ENCODE measurements around the gene BCL2L1. TPM values are rescaled to one million over a fixed set of nuclear protein-coding genes. Genes with fewer than 3 reads are reported as not detected.
A peak's percentile ranks its signal among the peaks of the same experiment; 100 is the strongest.

BCL2L1 gene
- total RNA-seq, 1 experiment from 2014 or later = 226 TPM

DNA sequence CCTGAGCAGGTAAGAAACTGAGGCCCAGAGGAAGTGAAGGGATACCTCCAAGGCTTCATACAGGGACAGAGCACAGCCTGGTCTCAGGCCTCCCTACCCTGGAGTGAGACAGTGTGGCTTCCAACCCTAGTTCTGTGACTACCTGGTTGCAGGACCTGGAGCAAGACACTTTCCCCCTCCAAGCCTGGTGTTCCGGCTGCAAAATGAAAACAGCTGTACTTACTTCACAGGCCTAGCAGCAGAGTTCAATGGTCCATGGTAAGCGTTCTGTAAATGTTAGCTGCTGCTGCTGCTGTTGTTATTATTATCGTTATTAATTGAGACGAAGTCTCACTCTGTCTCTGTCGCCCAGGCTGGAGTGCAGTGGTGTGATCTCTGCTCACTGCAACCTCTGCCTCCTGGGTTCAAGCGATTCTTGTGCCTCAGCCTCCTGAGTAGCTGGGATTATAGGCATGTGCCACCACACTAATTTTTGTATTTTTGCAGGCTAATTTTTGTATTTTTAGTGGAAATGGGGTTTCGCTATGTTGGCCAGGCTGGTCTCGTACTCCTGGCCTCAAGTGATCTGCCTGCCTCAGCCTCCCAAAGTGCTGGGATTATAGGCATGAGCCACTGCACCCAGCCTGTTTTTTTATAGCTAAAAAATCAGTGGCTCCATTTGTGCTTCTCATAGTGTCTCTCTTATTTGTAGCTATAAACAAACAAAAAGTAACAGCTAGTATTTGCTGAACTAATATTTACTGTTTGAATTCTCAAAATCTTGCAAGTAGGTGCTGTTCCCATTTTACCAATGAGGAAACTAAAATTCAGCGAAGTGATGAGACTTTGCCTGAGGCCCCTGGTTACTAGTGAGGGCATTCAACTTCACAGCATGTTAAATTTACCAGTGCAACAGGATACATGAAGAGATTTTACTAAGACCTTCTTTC lies 43.0 kb downstream of the BCL2L1 start:
- Histone ChIP-seq H3K79me2 (ENCODE audit: insufficient read depth, low read length) (peaks cover 99% of the 10 kb centered on the region), H3K9ac (ENCODE audit: low read length) (peak overlapping the region; percentile 37), H3K36me3 (ENCODE audit: control insufficient read depth in 1 of 2, insufficient read depth in 2 of 2, low read length in 2 of 2) (peaks cover 5 to 44% of the 10 kb centered on the region in 2 experiments; a peak in 3 of 4 replicates), H3K9me3 (ENCODE audit: control insufficient read depth in 1 of 2, insufficient read depth in 1 of 2, low read depth in 1 of 2, low read length in 2 of 2) (no peaks in the 10 kb centered on the region), H3K27me3 (ENCODE audit: insufficient read depth, low read length) (no peaks in the 10 kb centered on the region), H4K20me1 (ENCODE audit: insufficient read depth) (no peaks in the 10 kb centered on the region), H2AFZ (ENCODE audit: low read depth, low read length, poor library complexity, severe bottlenecking) (no peak overlapping the region), H3K27ac (ENCODE audit: low read depth, low read length) (peak overlapping the region; percentile 79), H3K9me2 (ENCODE audit: insufficient read depth) (no peaks in the 10 kb centered on the region), H3K4me3 (replicated peaks in 1 of 2; ENCODE audit: low read depth in 1 of 2, low read length in 2 of 2) (no peak overlapping the region), H3K4me1 (ENCODE audit: control insufficient read depth in 1 of 2, insufficient read depth in 2 of 2, low read length in 2 of 2) (peaks cover 76 to 98% of the 10 kb centered on the region in 2 experiments), H3K4me2 (ENCODE audit: low read length) (peak overlapping the region; percentile 54)
- ChIA-PET CTCF (interaction anchor here (0.6 kb wide), 1 partner anchor 18 kb away, joined by 3 read pairs; no protein-coding TSS in a partner anchor), POLR2A (interaction anchor here (1.0 kb wide), 1 partner anchor 18 kb away, joined by 3 read pairs; no protein-coding TSS in a partner anchor), RAD21 (ENCODE audit: low non-redundant PET in 1 of 2, low total read pairs in 2 of 2, uncharacterized antibody in 2 of 2, unreplicated experiment in 2 of 2) (no interaction called here)
- peak; percentile 11 for ATAC-seq
- BruUV-seq (replicated peaks) = no TSS peak
- TF ChIP-seq TCF7L2 (IDR thresholded peaks at IDR 0.05; ENCODE audit: borderline replicate concordance, extremely low read depth, insufficient read depth, insufficient read length) (no peak), SRF (IDR thresholded peaks at IDR 0.05; ENCODE audit: low read depth) (no peak), EZH2phosphoT487 (IDR thresholded peaks at IDR 0.05; ENCODE audit: borderline replicate concordance) (no peak), RAD21 (IDR thresholded peaks at IDR 0.05; ENCODE audit: low read depth) (no peak), POLR2AphosphoS5 (IDR thresholded peaks at IDR 0.05; ENCODE audit: low read depth, low read length) (no peak)
- intact Hi-C loops (cut with micrococcal nuclease) = no loop called here
- DNase-seq (ENCODE audit: low read depth, low spot score) = no peak

Measured in HCT116 (cell line).